ENCODE results near the gene ARHGEF17. TPM values are rescaled to one million over a fixed set of nuclear protein-coding genes. Genes with fewer than 3 reads are reported as not detected.

The ARHGEF17 gene
- total and polyA plus RNA-seq, 2 of the 13 experiments (the other 11 are each of a cell fraction or from before 2014, with no cell fraction given): 10.7 to 28.8 TPM

GRCh38 chr11:73294604-73295003 is 13.5 kb upstream of the ARHGEF17 start:
- DNase-seq (ENCODE audit: low spot score) (no peak), ATAC-seq (no peak), FAIRE-seq (no peak)
- no peak overlapping the region for H3K9ac ChIP-seq (ENCODE audit: insufficient read depth, low read depth, low read length)
- POLR2A ChIA-PET: no interaction called here
- intact Hi-C loops (cut with micrococcal nuclease; ENCODE audit: unreplicated experiment) (no loop called here), in situ Hi-C loops (cut with HindIII; ENCODE audit: extremely low pct_ligation_motif_present, low pct_unique_long_range_greater_than_20kb) (loop anchor here (5.0 kb wide), 1 partner anchor 98 kb away; no protein-coding TSS in a partner anchor)
- no peak overlapping the region for H2AFZ ChIP-seq (ENCODE audit: low read length)
- no TSS peak for BruUV-seq (replicated peaks)
- no peaks in the 10 kb centered on the region for H3K4me1 ChIP-seq (ENCODE audit: insufficient read depth, low read length)
- H3K4me2 ChIP-seq (ENCODE audit: low read depth, low read length): no peak overlapping the region
- H3K27ac ChIP-seq (ENCODE audit: extremely low read length, insufficient read depth, low read length): no peak overlapping the region
- TF ChIP-seq RELA (CRISPR knock-in tag; IDR thresholded peaks at IDR 0.05) (no peak), PRDM4 (CRISPR knock-in tag; IDR thresholded peaks at IDR 0.05; ENCODE audit: borderline replicate concordance) (no peak), SRSF1 (optimal IDR thresholded peaks at IDR 0.05; ENCODE audit: low read depth, low read length) (no peak), CSRNP2 (CRISPR knock-in tag; conservative IDR thresholded peaks at IDR 0.05; ENCODE audit: low read depth) (no peak), LBX2 (CRISPR knock-in tag; IDR thresholded peaks at IDR 0.05; ENCODE audit: borderline replicate concordance) (no peak), DNMT1 (CRISPR knock-in tag; IDR thresholded peaks at IDR 0.05) (no peak), TCF7 (IDR thresholded peaks at IDR 0.05; ENCODE audit: low read depth) (no peak), ZNF569 (CRISPR knock-in tag; IDR thresholded peaks at IDR 0.05; ENCODE audit: borderline replicate concordance) (no peak), ZNF124 (CRISPR knock-in tag; IDR thresholded peaks at IDR 0.05) (no peak)
- H3K9me3 ChIP-seq (ENCODE audit: low read length): no peaks in the 10 kb centered on the region
- CTCF ChIA-PET (ENCODE audit: low intra/inter-chr PET ratio, low total read pairs): interaction anchor here (1.4 to 2.8 kb wide), 3 partner anchors 40 to 99 kb away, joined by 6 to 40 read pairs (median 13); no protein-coding TSS in a partner anchor
- H3K4me3 ChIP-seq (replicated peaks in 1 of 3; ENCODE audit: insufficient read depth in 1 of 3, low read depth in 2 of 3, low read length in 3 of 3): no peak overlapping the region
- no peaks in the 10 kb centered on the region for H3K79me2 ChIP-seq (ENCODE audit: insufficient read depth, low read length)
- H3K36me3 ChIP-seq (replicated peaks in 1 of 2; ENCODE audit: control insufficient read depth in 1 of 2, insufficient read depth in 2 of 2, low read length in 2 of 2): no peaks in the 10 kb centered on the region
- no peaks in the 10 kb centered on the region for H4K20me1 ChIP-seq (ENCODE audit: insufficient read depth, low read length)
- H3K27me3 ChIP-seq (ENCODE audit: control insufficient read depth in 1 of 2, insufficient read depth in 2 of 2, low read length in 2 of 2): peaks cover 6 to 32% of the 10 kb centered on the region in 2 experiments; a peak in 3 of 5 replicates

Measured in HepG2 (cell line).